Amniotic stem cell (primary cell): ENCODE measurements around the gene ATP13A2.

Experiments
- DNase-seq: peaks from one replicate; lab custom pipeline; 2025; lab: John Stamatoyannopoulos, UW

The ATP13A2 gene, protein sequence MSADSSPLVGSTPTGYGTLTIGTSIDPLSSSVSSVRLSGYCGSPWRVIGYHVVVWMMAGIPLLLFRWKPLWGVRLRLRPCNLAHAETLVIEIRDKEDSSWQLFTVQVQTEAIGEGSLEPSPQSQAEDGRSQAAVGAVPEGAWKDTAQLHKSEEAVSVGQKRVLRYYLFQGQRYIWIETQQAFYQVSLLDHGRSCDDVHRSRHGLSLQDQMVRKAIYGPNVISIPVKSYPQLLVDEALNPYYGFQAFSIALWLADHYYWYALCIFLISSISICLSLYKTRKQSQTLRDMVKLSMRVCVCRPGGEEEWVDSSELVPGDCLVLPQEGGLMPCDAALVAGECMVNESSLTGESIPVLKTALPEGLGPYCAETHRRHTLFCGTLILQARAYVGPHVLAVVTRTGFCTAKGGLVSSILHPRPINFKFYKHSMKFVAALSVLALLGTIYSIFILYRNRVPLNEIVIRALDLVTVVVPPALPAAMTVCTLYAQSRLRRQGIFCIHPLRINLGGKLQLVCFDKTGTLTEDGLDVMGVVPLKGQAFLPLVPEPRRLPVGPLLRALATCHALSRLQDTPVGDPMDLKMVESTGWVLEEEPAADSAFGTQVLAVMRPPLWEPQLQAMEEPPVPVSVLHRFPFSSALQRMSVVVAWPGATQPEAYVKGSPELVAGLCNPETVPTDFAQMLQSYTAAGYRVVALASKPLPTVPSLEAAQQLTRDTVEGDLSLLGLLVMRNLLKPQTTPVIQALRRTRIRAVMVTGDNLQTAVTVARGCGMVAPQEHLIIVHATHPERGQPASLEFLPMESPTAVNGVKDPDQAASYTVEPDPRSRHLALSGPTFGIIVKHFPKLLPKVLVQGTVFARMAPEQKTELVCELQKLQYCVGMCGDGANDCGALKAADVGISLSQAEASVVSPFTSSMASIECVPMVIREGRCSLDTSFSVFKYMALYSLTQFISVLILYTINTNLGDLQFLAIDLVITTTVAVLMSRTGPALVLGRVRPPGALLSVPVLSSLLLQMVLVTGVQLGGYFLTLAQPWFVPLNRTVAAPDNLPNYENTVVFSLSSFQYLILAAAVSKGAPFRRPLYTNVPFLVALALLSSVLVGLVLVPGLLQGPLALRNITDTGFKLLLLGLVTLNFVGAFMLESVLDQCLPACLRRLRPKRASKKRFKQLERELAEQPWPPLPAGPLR

GRCh38 chr1:17011439-17012307, at the start of gene ATP13A2:
Gene ATP13A2, minus strand, starts transcription at chr1:17011928. Its CDS starts 190 bp downstream, at chr1:17011738.
- DNase-seq: peak; percentile 28

DNA sequence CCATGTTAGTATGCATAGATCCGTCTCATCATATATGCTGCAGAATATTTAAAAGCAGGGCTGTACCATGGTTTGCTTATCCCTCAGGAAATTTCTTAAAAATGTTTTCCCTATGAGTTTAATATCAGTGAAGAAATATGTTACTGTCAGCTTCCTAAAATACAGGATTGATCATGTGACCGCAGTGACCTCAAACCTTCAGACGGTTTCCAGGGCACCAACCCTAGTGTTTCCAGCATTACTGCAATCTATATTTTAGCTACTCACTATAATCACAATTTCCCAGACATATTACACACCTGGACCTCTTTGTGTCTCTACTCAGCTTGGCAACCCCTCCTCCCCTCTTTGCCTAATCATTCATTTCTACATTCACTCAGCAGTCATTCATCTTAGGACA, 49.8 kb upstream of the ATP13A2 start:
- DNase-seq: no peak

- no peak for DNase-seq
These were observed 48.6 kb upstream of the ATP13A2 start for GRCh38 chr1:17060306-17060749.

DNA sequence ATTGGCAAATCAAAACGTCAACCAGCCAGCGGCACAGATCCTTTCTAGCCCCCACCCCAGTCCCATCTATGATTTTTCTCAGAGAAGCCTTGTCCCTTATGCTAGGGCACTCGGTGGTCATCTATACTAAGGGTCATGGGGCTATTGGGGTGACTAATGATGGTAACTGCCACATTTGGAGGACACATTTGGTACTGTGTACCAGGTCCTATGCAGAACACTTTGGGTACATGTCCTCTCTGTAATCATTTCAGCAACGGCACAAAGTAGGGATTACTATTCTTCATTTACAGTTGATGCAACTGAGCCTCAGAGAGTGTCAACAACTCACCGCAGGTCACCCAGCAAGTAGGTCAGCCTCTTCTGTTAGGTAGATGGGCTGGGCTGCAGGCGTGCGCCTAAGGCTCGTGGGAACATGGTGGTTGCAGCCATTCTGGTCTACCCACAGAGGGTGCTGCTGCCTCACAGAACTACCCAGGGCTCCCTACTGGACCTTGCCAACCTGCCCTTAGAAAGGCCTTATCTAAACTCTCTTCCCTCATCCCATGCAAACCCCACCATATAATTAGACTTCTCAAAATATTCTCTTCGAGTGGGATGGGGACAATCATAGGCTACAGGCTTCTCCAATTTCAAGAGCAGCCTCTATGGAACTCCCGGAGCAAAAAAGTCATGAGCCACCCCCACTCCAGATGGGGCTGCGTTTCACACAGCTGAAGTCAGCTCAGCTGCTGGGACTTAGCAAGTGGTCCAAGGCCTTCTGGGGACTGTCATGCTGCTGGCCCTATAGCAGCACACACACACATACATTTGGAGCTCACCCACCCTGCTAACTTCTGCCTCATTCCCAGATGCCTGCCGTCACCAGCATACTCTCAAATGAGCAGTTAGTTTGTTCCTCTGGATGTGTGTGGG, 47.9 kb upstream of the ATP13A2 start:
- peak; percentile 35 for DNase-seq

DNA sequence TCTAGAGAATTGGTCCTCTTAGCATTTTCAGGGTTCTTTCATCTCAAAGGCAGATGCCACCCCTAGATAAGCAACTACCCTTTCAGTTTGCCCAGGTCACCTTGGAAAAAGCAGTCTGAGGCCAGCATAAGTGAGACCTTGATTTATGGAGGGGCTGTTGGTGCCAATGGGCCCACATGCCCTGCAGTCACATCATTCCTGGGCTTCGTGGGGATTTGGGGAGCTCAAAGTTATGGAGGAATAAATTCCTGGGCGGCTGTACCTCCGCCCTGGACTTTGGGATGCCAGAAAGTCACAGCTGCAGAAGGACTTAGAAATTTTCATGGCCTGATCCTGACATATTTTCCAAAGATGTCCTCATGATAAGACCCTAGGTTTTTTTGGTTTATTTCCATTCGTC, 44.8 kb upstream of the ATP13A2 start:
- DNase-seq: no peak

GRCh38 chr1:17055801-17056200, 44.1 kb upstream of the ATP13A2 start:
- DNase-seq: no peak

DNA sequence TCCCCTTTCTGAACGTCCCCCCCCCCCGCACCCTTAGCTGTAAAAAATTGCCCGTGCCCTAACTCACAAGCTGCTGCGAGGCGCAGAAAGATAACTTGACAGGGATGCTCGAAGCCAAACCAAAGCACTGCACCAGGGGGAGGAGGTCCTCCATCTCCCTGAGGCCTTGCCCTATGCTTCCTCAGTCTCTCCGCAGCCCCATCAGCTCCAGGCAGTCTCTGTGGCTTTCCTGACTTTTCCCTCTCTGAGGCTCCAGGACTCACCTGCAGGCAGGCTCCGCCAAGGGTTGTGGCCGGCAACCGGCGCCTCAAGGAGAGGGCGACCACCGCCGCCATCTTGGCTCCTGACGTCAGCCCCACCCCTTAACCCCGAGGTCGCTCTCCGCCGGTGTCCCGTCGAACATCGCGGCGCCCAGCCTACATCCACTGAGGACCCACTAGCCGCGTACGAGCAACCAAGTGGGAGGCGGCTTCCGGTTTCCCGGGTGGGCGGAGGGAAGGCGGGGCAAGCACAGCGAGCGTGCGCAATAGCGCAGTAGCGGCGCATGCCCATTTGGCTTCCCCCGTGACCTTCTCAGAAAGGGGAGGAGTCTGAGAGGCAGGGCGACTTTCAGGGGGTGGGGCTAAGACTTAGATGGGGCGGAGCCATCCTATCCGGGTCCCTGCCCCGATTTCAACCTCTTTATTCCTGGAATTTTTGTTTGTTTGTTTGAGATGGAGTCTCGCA, 42.1 kb upstream of the ATP13A2 start, which contains the start of gene SDHB:
TSS of gene SDHB (minus strand) at position 348 of the 726 bp plus-strand sequence. CDS start at position 335, 13 bp downstream.
- DNase-seq: peak; percentile 97

GRCh38 chr1:17053086-17053684, 41.5 kb upstream of the ATP13A2 start:
- DNase-seq: no peak

- no peak for DNase-seq
These were observed 40.9 kb upstream of the ATP13A2 start for GRCh38 chr1:17052641-17053040.

DNA sequence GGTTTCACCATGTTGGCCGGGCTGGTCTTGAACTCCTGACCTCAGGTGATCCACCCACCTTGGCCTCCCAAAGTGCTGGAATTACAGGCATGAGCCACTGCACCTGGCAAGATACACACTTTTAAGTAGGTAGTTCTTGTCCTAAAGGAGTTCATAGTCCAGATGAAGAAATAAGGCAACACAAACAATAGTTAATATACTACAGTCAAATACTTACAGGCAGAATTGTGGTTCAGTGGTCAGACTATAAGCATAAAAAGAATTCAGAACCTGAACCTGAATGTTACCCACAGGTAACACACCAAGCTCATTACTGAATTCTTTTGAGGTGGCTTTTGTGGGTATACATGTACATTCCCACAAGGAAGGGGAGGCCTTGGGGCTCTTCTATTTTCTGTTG, 40.3 kb upstream of the ATP13A2 start:
- no peak for DNase-seq

DNA sequence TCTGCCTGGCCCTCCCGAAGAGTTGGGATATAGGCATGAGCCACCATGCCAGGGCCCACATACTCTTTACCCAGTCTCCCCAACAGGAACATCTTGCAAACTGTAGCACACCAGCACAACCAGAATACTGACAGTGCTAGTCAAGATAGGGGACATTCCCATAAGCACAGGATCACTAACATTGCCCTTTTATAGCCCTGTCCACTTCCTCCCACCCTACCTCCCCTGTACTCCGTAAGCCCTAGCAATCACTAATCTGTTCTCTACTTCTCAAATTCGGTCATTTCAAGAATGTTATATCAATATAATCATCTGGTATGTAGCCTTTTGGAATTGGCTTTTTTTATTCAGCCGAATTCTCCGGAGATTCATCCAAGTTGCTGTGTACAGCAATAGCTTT, 36.2 kb upstream of the ATP13A2 start:
- DNase-seq: no peak

DNA sequence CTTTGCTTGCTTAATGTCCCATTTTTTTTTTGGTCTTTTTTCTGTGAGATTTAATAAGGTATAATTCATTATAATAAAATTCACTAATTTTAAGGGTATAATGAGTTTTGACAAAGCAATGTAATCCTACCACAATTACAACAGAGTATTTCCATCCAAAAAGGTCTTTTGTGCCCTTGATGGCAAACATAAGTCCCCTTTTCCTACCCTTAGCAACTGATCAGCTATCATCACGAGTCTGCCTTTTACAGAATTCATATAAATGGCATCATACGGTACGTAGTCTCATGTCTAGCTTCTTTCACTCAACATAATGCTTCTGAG, 34.6 kb upstream of the ATP13A2 start:
- DNase-seq: no peak

DNA sequence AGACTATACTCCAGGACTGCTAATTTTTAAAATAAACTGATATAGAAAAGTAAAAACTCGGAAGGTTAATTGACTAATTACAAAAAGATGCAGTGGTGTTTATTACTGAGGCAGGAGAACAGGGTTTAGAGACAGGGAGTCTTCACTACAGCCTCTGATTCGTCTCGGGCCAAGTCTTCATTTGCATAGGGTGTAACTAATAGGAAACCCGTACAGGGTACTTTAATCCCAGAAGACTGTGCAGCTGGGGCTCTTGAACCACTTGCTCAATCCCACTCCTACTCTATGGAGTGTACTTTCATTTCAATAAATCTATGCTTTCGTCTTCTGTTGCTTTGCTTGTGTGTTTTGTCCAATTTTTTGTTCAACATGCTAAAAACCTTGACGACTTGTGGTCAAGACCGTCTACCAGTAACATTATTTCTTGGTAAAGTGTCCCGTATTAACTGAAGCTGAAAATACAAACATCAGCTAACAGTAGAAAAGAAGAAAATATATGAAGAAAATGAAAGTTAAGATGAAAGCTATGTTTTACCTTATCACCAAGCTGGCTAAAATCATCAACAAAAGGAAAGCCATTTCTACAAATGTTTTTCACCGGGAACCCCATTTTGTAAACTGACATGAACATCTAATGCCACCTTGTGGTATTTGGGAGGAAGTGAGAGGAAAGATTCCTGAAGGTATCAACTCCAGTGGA, 34.1 kb upstream of the ATP13A2 start:
- DNase-seq: peak; percentile 40

DNA sequence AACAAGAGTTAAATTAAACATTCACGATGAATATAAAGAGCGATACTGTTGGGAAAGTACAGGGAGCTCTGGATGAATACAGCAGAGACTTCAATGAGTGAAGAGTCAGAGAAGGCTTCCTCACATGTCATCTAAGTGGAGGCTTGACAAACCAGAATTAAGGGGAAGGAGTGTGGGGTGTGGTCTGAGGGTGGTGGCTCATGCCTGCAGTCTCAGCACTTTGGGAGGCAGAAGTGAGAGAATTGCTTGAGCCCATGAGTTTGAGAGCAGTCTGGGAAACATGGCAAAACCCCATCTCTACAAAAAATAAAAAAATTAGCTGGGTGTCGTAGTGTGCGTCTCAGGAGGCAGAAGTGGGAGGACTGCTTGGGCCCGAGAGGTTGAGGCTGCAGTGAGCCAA, 33.4 kb upstream of the ATP13A2 start:
- DNase-seq: no peak

GRCh38 chr1:17043676-17044075, 31.9 kb upstream of the ATP13A2 start:
- DNase-seq: no peak

- no peak for DNase-seq
These were observed 28.4 kb upstream of the ATP13A2 start for GRCh38 chr1:17040135-17040534.

- no peak for DNase-seq
These were observed 27.8 kb upstream of the ATP13A2 start for GRCh38 chr1:17039522-17039921.

GRCh38 chr1:17033481-17033880, 21.8 kb upstream of the ATP13A2 start:
- DNase-seq: no peak

DNA sequence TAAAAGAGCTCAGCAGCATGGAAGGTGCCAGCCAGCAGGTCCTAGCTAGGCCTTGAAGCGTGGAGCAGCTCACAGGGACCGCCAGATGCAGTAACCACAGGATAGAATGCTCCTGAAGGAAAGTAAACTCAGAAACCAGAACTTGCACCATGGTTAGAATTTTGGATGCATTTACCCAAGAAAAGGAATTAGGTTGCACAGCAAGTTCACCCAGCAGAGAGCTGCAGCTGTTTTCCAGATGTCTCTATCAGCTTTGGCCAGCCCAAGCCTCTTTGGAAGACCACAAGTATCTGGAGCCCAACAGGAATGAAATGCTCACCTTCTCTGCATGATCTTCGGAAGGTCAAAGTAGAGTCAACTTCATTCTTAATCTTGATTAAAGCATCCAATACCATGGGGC, 21.0 kb upstream of the ATP13A2 start:
- DNase-seq: no peak
